HEK293 (cell line): Measurements from ENCODE around the gene ATP2C1.
A peak's percentile ranks its signal among the peaks of the same experiment; 100 is the strongest.

Experiments
- BCL11A ChIP-seq: fragments of 450-650 bp; formaldehyde crosslinking; IDR thresholded peaks from 2 replicates; pipeline ENCODE4 v1.5.1; 2016; ENCODE audit warnings: low read depth, missing biosample characterization, missing genetic modification characterization
- MYNN ChIP-seq: fragments of 450-650 bp; formaldehyde crosslinking; IDR thresholded peaks from 2 replicates; pipeline ENCODE4 v1.5.1; 2016; ENCODE audit warnings: missing biosample characterization, missing genetic modification characterization, borderline replicate concordance
- PRDM4 ChIP-seq: fragments of 450-650 bp; formaldehyde crosslinking; IDR thresholded peaks from 2 replicates; pipeline ENCODE4 v1.5.1; 2017; ENCODE audit warnings: missing biosample characterization, missing genetic modification characterization
- SALL2 ChIP-seq: fragments of 450-650 bp; formaldehyde crosslinking; IDR thresholded peaks from 2 replicates; pipeline ENCODE4 v1.5.0; 2017; ENCODE audit warnings: missing biosample characterization, mild to moderate bottlenecking, missing genetic modification characterization, borderline replicate concordance
- SCRT1 ChIP-seq: fragments of 450-650 bp; formaldehyde crosslinking; IDR thresholded peaks from 2 replicates; pipeline ENCODE4 v1.5.1; 2016; ENCODE audit warnings: missing biosample characterization, missing genetic modification characterization, borderline replicate concordance
- ZBTB20 ChIP-seq: fragments of 450-650 bp; formaldehyde crosslinking; IDR thresholded peaks from 2 replicates; pipeline ENCODE4 v1.5.1; 2016; ENCODE audit warnings: missing biosample characterization, missing genetic modification characterization
- ZBTB21 ChIP-seq: fragments of 450-650 bp; formaldehyde crosslinking; IDR thresholded peaks from 2 replicates; pipeline ENCODE4 v1.5.1; 2017; ENCODE audit warnings: missing biosample characterization, missing genetic modification characterization
- ZBTB48 ChIP-seq: fragments of 450-650 bp; formaldehyde crosslinking; IDR thresholded peaks from 2 replicates; pipeline ENCODE4 v1.5.1; 2016; ENCODE audit warnings: missing biosample characterization, missing genetic modification characterization
- ZBTB6 ChIP-seq: fragments of 450-650 bp; formaldehyde crosslinking; IDR thresholded peaks from 2 replicates; pipeline ENCODE4 v1.5.1; 2017; ENCODE audit warnings: missing biosample characterization, missing genetic modification characterization
- ZNF121 ChIP-seq: fragments of 450-650 bp; formaldehyde crosslinking; IDR thresholded peaks from 2 replicates; pipeline ENCODE4 v1.5.1; 2016; ENCODE audit warnings: missing biosample characterization, missing genetic modification characterization
- ZNF140 ChIP-seq: fragments of 450-650 bp; formaldehyde crosslinking; IDR thresholded peaks from 2 replicates; pipeline ENCODE4 v1.5.1; 2016; ENCODE audit warnings: missing biosample characterization, missing genetic modification characterization
- ZNF16 ChIP-seq: fragments of 450-650 bp; formaldehyde crosslinking; IDR thresholded peaks from 2 replicates; pipeline ENCODE4 v1.5.1; 2016; ENCODE audit warnings: low read depth, missing biosample characterization, missing genetic modification characterization
- ZNF184 ChIP-seq: fragments of 450-650 bp; IDR thresholded peaks from 2 replicates; pipeline ENCODE4 v1.5.1; 2018; ENCODE audit warnings: missing biosample characterization, mild to moderate bottlenecking, missing genetic modification characterization
- ZNF2 ChIP-seq: fragments of 450-650 bp; formaldehyde crosslinking; IDR thresholded peaks from 2 replicates; pipeline ENCODE4 v1.5.1; 2016; ENCODE audit warnings: missing biosample characterization, missing genetic modification characterization
- ZNF23 ChIP-seq: fragments of 450-650 bp; formaldehyde crosslinking; IDR thresholded peaks from 2 replicates; pipeline ENCODE4 v1.5.1; 2016; ENCODE audit warnings: missing biosample characterization, missing genetic modification characterization, borderline replicate concordance
- ZNF26 ChIP-seq: fragments of 450-650 bp; formaldehyde crosslinking; IDR thresholded peaks from 2 replicates; pipeline ENCODE4 v1.5.1; 2016; ENCODE audit warnings: missing biosample characterization, missing genetic modification characterization
- ZNF366 ChIP-seq: fragments of 450-650 bp; formaldehyde crosslinking; conservative IDR thresholded peaks from 2 replicates; pipeline ENCODE4 v1.5.1; 2016; ENCODE audit warnings: missing biosample characterization, missing genetic modification characterization
- ZNF394 ChIP-seq: fragments of 450-650 bp; formaldehyde crosslinking; IDR thresholded peaks from 2 replicates; pipeline ENCODE4 v1.5.1; 2016; ENCODE audit warnings: missing biosample characterization, missing genetic modification characterization, mild to moderate bottlenecking, moderate library complexity, borderline replicate concordance
- ZNF404 ChIP-seq: fragments of 450-650 bp; formaldehyde crosslinking; IDR thresholded peaks from 2 replicates; pipeline ENCODE4 v1.5.1; 2017; ENCODE audit warnings: missing biosample characterization, missing genetic modification characterization
- ZNF416 ChIP-seq: fragments of 450-650 bp; formaldehyde crosslinking; IDR thresholded peaks from 2 replicates; pipeline ENCODE4 v1.5.1; 2016; ENCODE audit warnings: missing biosample characterization, missing genetic modification characterization
- ZNF423 ChIP-seq: fragments of 450-650 bp; formaldehyde crosslinking; IDR thresholded peaks from 2 replicates; pipeline ENCODE4 v1.5.1; 2016; ENCODE audit warnings: missing biosample characterization, missing genetic modification characterization
- ZNF488 ChIP-seq: fragments of 450-650 bp; formaldehyde crosslinking; IDR thresholded peaks from 2 replicates; pipeline ENCODE4 v1.5.1; 2016; ENCODE audit warnings: missing biosample characterization, missing genetic modification characterization
- ZNF518A ChIP-seq: fragments of 450-650 bp; formaldehyde crosslinking; conservative IDR thresholded peaks from 2 replicates; pipeline ENCODE4 v1.5.1; 2016; ENCODE audit warnings: low read depth, missing biosample characterization, missing genetic modification characterization
- ZNF585B ChIP-seq: fragments of 450-650 bp; formaldehyde crosslinking; IDR thresholded peaks from 2 replicates; pipeline ENCODE4 v1.5.1; 2016; ENCODE audit warnings: missing biosample characterization, missing genetic modification characterization
- ZNF596 ChIP-seq: fragments of 450-650 bp; IDR thresholded peaks from 2 replicates; pipeline ENCODE4 v1.5.0; 2018; ENCODE audit warnings: missing biosample characterization, mild to moderate bottlenecking, missing genetic modification characterization, moderate library complexity
- ZNF654 ChIP-seq: fragments of 450-650 bp; formaldehyde crosslinking; IDR thresholded peaks from 2 replicates; pipeline ENCODE4 v1.5.1; 2016; ENCODE audit warnings: low read depth, missing biosample characterization, missing genetic modification characterization
- ZNF785 ChIP-seq: fragments of 450-650 bp; formaldehyde crosslinking; IDR thresholded peaks from 2 replicates; pipeline ENCODE4 v1.5.1; 2016; ENCODE audit warnings: missing biosample characterization, missing genetic modification characterization

The ATP2C1 gene

GRCh38 chr3:130850044-130850797, 43.7 kb upstream of the ATP2C1 start (continued):
- TF ChIP-seq ZNF518A (tag by site-specific recombination) (no peak), ZNF785 (tag by site-specific recombination) (no peak), ZNF404 (tag by site-specific recombination) (no peak), ZBTB21 (tag by site-specific recombination) (peak; percentile 45; the same call in 1 of the 2 replicates), ZNF121 (tag by site-specific recombination) (no peak), SALL2 (tag by site-specific recombination) (no peak), PRDM4 (tag by site-specific recombination) (no peak; the same call in 1 of the 2 replicates), ZNF140 (tag by site-specific recombination) (no peak), MYNN (tag by site-specific recombination) (peak; percentile 79), ZNF366 (tag by site-specific recombination) (peak; percentile 52), ZNF423 (tag by site-specific recombination) (no peak), ZBTB20 (tag by site-specific recombination) (no peak), ZBTB48 (tag by site-specific recombination) (no peak), SCRT1 (tag by site-specific recombination) (no peak; the same call in 1 of the 2 replicates), ZNF2 (tag by site-specific recombination) (no peak), ZNF654 (tag by site-specific recombination) (no peak), ZNF23 (tag by site-specific recombination) (no peak), ZNF416 (no peak), ZNF26 (tag by site-specific recombination) (no peak), ZNF394 (tag by site-specific recombination) (no peak), ZNF184 (tag by site-specific recombination) (0 out of 2 replicates have a peak, but pooled peaks have one; percentile 18), ZNF488 (tag by site-specific recombination) (no peak), ZNF16 (no peak), ZBTB6 (no peak), ZNF596 (tag by site-specific recombination) (no peak), BCL11A (no peak), ZNF585B (no peak)
